Thoracic aorta (tissue), 2 donors: Measurements from ENCODE around the gene UGT1A8. TPM values are rescaled to one million over a fixed set of nuclear protein-coding genes. Genes with fewer than 3 reads are reported as not detected.

ENCODE experiments used
- ATAC-seq: fragments of 150-250 bp; one replicate; pipeline ENCODE4 v1.8.0; 2017; ENCODE audit warnings: low read depth; ENCODE audit not compliant: insufficient number of reproducible peaks, low FRiP score
- DNase-seq: peaks from one replicate; pipeline ENCODE4 v3.0.0-alpha.2; 2020; ENCODE audit warnings: low spot score
- H3K27ac ChIP-seq, 2 donors: fragments of 200-600 bp; sonication (generic); 1 replicate in 1 of 2; 2 replicates in 1 of 2; pipeline ENCODE4 v1.5.1; 2016; ENCODE audit warnings: mild to moderate bottlenecking in 2 of 2, moderate library complexity in 2 of 2
- H3K27me3 ChIP-seq: fragments of 200-600 bp; sonication (generic); replicated peaks from 2 replicates; pipeline ENCODE4 v1.6.0; 2016; ENCODE audit warnings: mild to moderate bottlenecking; ENCODE audit not compliant: insufficient read depth
- H3K36me3 ChIP-seq: fragments of 200-600 bp; sonication (generic); one replicate; pipeline ENCODE4 v1.5.1; 2016
- H3K4me1 ChIP-seq, 2 donors: fragments of 200-600 bp; sonication (generic); 1 replicate in 1 of 2; 2 replicates in 1 of 2; pipeline versions ENCODE4 v1.5.1 to v1.6.0; 2016; ENCODE audit warnings: low read depth in 2 of 2, mild to moderate bottlenecking in 1 of 2; ENCODE audit not compliant: control insufficient read depth in 1 of 2
- H3K4me3 ChIP-seq: fragments of 200-600 bp; sonication (generic); 2 replicates; pipeline ENCODE4 v1.5.1; 2016; ENCODE audit warnings: mild to moderate bottlenecking
- H3K9me3 ChIP-seq: fragments of 200-600 bp; sonication (generic); 2 replicates; pipeline ENCODE4 v1.5.1; 2016
- total RNA-seq, 2 donors: library from RNA; depleted of rRNA; stranded (reverse); fragments of >200 nt; gene quantifications; one replicate each; pipeline versions ENCODE4 v1.1.0 to v1.2.3, GENCODE V29; 2016
- TF ChIP-seq, protein P1 (sequence below): fragments of 200-600 bp; sonication (generic); IDR thresholded peaks from one replicate; pipeline ENCODE4 v1.5.1; 2019; ENCODE audit warnings: antibody characterized with exemption

UGT1A8 gene
- total RNA-seq, 2 donors from 2014 or later: not detected

DNA sequence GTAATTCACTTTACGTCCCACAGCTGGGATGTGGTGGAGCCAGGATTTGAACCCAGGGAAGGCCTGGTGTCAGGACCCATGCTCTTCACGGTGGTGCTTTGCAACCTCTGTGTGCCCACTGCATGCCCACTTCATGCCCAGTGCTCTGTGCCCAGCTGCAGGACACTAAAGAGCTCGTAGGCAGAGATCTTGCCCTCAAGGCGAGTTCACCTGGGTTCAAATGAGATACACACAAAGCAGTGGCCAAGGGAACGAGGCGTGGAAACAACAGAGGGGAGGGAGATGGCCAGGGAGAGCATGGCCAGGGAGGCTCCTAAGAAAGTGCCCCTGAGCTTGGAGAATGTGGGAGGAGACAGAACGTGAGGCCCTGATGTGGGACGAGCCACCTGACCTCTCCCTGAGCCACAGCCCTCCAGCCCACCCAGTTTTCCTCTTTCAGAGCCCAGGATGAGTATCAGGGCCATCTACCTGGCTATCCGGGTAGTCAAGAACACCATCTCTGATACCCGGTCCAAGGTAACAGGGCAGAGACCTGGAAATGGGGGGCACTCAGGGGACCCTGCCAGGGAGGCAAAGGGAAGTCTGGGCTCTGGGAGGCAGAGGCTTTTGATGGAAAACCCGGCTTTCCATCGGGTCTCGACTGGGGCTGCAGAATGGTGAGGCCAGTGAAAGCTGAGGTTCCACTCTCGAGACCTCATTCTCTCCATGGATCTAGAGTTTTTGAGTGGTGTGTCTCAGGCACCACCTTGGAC is 181.1 kb downstream of the UGT1A8 start:
- no peak for ATAC-seq
- H3K36me3 ChIP-seq: no peaks in the 10 kb centered on the region
- H3K4me1 ChIP-seq: no peaks in the 10 kb centered on the region
- no peak overlapping the region for H3K27ac ChIP-seq
- DNase-seq: no peak
- no peak overlapping the region for H3K4me3 ChIP-seq
- TF ChIP-seq, protein P1, sequence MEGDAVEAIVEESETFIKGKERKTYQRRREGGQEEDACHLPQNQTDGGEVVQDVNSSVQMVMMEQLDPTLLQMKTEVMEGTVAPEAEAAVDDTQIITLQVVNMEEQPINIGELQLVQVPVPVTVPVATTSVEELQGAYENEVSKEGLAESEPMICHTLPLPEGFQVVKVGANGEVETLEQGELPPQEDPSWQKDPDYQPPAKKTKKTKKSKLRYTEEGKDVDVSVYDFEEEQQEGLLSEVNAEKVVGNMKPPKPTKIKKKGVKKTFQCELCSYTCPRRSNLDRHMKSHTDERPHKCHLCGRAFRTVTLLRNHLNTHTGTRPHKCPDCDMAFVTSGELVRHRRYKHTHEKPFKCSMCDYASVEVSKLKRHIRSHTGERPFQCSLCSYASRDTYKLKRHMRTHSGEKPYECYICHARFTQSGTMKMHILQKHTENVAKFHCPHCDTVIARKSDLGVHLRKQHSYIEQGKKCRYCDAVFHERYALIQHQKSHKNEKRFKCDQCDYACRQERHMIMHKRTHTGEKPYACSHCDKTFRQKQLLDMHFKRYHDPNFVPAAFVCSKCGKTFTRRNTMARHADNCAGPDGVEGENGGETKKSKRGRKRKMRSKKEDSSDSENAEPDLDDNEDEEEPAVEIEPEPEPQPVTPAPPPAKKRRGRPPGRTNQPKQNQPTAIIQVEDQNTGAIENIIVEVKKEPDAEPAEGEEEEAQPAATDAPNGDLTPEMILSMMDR: no peak
- H3K9me3 ChIP-seq: no peaks in the 10 kb centered on the region
- H3K27me3 ChIP-seq: no peaks in the 10 kb centered on the region

DNA sequence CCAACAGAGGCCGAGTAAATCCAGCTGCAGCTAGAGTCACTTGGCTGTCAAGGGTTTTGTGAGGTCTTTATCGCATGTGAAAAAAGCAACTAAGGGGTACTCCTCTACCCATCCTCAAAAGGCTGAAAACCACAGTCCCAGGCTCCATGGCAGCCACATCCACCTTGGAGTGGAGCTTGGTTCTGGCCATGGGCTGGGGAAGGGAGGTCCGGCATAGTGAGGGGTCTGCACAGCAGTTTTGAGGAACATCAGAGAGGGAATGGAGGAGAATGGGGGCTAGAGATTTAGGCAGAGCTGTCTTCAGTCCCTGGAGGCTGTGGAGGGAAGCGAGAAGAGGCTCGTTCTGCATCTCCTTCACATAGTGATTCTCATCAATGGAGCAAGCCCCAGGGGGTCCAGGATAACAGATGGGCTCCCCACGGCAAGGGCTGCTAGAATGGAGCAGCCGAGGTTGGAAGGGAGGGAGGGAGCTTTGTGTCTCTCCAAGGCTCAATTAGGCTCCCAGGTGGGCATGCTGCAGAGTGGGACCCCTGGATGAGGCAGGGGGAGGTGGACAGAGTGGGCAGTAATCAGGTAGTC is 181.7 kb downstream of the UGT1A8 start:
- no peaks in the 10 kb centered on the region for H3K36me3 ChIP-seq
- no peaks in the 10 kb centered on the region for H3K27me3 ChIP-seq
- no peak overlapping the region for H3K4me3 ChIP-seq
- no peaks in the 10 kb centered on the region for H3K4me1 ChIP-seq
- no peak for ATAC-seq
- TF ChIP-seq, protein P1: no peak
- DNase-seq: no peak
- no peak overlapping the region for H3K27ac ChIP-seq
- no peaks in the 10 kb centered on the region for H3K9me3 ChIP-seq

DNA sequence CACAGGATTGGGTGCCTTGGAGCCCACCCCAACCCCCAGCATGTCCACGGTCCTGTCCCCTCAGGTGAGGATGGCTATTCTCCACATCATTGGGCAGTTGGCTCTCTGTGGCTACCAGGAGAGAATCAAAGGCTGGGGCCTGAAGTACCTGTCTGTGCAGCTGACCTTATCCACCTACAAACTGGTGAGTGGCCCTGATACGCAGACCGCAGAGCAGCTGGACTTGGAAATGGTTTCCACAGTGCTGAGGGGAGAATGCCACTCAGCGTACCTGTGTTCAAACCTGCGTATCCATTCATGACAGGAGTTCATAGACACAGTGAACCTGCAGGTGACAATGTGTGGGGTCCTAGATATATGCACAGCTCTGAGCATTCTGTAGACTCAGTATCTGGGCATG is 182.3 kb downstream of the UGT1A8 start:
- Histone ChIP-seq H3K27me3 (no peaks in the 10 kb centered on the region), H3K4me1 (no peaks in the 10 kb centered on the region), H3K9me3 (no peaks in the 10 kb centered on the region), H3K36me3 (no peaks in the 10 kb centered on the region), H3K4me3 (no peak overlapping the region), H3K27ac (no peak overlapping the region)
- TF ChIP-seq, protein P1: no peak
- no peak for ATAC-seq
- no peak for DNase-seq

DNA sequence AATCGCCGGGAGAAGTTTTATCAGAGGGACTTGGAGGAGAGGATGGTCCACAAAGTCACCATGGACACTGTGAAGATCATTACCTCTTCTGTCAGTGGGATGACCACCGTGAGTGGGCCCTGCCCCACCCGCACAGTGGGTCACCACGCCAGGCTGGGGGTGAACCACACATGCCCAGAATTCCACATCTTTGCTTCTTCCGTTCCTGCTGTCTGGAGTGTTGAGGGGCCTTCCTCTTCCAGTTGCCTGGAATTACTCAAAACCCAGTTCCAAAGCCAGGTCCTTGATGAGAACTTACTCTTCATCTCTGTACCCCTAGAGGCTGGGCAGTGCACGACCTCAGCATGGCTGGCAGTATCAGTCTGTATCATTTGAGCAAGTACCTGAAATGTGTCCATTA is 182.8 kb downstream of the UGT1A8 start:
- Histone ChIP-seq H3K4me1 (no peaks in the 10 kb centered on the region), H3K27me3 (no peaks in the 10 kb centered on the region), H3K9me3 (no peaks in the 10 kb centered on the region), H3K4me3 (no peak overlapping the region), H3K27ac (no peak overlapping the region), H3K36me3 (no peaks in the 10 kb centered on the region)
- DNase-seq (no peak), ATAC-seq (no peak)
- TF ChIP-seq, protein P1: no peak

DNA sequence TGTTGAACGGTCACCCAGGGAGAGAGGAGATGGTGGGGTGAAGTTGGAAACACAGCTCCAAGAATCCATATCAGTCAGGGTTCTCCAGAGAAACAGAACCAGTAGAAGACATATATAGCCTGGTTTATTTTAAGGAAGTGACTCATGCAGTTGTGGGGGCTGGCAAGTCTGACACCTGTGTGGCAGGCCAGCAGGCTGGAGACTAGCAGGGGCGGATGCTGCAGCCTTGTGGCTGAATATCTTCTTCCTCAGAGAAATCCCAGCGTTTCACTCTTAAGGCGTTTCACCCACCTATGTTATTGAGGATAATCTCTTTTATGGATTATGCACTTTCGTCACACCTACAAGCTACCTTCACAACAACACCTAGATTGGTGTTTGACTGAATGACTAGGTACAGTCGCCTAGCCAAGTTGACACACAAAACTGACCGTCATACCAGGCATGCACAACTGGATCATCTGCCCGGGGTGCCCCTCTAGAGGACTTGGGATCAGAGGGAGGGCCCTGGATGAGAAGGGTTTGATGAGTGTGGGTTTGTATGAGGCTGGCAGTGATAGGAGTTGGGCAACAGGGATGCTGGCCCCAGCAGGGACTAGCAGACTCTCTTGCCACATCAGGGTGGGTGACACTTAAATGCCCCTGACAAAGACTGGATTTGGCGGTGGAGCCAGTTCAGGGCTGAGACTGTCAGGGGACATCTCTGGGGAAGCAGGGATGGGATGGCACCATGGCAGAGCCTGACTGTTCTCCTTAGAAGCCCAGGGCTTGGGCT is 184.1 kb downstream of the UGT1A8 start:
- no peak for ATAC-seq
- no peak for DNase-seq
- H3K36me3 ChIP-seq: no peaks in the 10 kb centered on the region

More for the DNA sequence above, 184.1 kb downstream of the UGT1A8 start:
- Histone ChIP-seq H3K4me3 (no peak overlapping the region), H3K27ac (no peak overlapping the region), H3K4me1 (no peaks in the 10 kb centered on the region), H3K9me3 (no peaks in the 10 kb centered on the region), H3K27me3 (no peaks in the 10 kb centered on the region)
- TF ChIP-seq, protein P1: no peak
